Measurements from ENCODE around the gene RNF103.

RNF103 gene

DNA sequence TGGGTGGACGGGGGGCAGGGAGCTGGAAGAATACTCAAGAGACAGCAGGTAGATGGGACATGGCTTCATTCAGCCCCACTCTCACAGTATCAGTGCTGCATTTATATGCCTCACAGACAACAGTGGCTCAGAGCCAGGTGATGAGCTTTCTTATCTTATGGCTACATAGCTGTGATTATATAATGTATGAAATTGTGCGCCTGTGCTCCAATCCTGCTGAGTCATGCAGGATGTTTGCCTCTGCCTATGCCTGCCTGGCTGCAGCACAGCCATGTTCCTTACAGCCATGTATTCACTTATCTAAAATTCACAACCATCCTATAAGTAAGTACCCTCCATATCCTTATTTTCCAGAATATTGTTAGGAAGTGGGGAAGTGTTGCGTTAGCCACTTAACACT, 37.7 kb upstream of the RNF103 start:
- H3K27ac ChIP-seq, result no peak overlapping the region
- H3K36me3 ChIP-seq, result no peaks in the 10 kb centered on the region
- TF ChIP-seq CTCF (IDR thresholded peaks at IDR 0.05), result no peak
- H3K4me3 ChIP-seq (ENCODE audit: low read depth in 1 of 2, low read length in 1 of 2), result no peak overlapping the region
- no peaks in the 10 kb centered on the region for H3K27me3 ChIP-seq
- peaks cover 12% of the 10 kb centered on the region for H3K9me3 ChIP-seq
- no peaks in the 10 kb centered on the region for H3K4me1 ChIP-seq (ENCODE audit: control insufficient read depth in 1 of 2, insufficient read depth in 1 of 2, low read depth in 1 of 2, low read length in 1 of 2)

DNA sequence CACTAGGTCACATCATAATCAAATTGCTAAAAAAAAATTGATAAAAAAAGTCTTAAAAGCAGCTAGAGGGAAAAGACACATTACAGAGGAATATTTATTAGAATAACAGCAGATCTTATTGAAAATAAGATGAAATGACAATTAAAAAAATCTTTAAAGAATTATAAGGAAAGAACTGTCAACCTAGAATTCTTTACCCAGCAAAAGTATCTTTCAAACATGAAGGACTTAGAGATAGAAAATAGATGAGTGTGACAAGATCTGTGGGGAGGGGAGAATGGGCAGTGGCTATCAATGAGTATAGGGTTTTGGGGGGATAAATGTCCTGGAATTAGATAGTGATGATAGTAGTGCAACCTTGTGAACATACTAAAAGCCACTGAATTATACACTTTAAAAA, 26.5 kb upstream of the RNF103 start:
- Histone ChIP-seq H3K36me3 (no peaks in the 10 kb centered on the region), H3K9me3 (peaks cover 5% of the 10 kb centered on the region)
- TF ChIP-seq CTCF (IDR thresholded peaks at IDR 0.05), result no peak

GRCh38 chr2:86649119-86649947, 25.7 kb upstream of the RNF103 start:
- H3K4me1 ChIP-seq (ENCODE audit: control insufficient read depth in 1 of 2, insufficient read depth in 1 of 2, low read depth in 1 of 2, low read length in 1 of 2), result no peaks in the 10 kb centered on the region
- no peak overlapping the region for H3K4me3 ChIP-seq (ENCODE audit: low read depth in 1 of 2, low read length in 1 of 2)
- peaks cover 5% of the 10 kb centered on the region for H3K9me3 ChIP-seq
- no peaks in the 10 kb centered on the region for H3K27me3 ChIP-seq
- no peaks in the 10 kb centered on the region for H3K36me3 ChIP-seq
- TF ChIP-seq CTCF (IDR thresholded peaks at IDR 0.05), result no peak
- no peak overlapping the region for H3K27ac ChIP-seq

More for the DNA sequence above, 26.5 kb upstream of the RNF103 start:
- Histone ChIP-seq H3K27me3 (no peaks in the 10 kb centered on the region), H3K4me1 (ENCODE audit: control insufficient read depth in 1 of 2, insufficient read depth in 1 of 2, low read depth in 1 of 2, low read length in 1 of 2) (no peaks in the 10 kb centered on the region), H3K4me3 (ENCODE audit: low read depth in 1 of 2, low read length in 1 of 2) (no peak overlapping the region), H3K27ac (no peak overlapping the region)

DNA sequence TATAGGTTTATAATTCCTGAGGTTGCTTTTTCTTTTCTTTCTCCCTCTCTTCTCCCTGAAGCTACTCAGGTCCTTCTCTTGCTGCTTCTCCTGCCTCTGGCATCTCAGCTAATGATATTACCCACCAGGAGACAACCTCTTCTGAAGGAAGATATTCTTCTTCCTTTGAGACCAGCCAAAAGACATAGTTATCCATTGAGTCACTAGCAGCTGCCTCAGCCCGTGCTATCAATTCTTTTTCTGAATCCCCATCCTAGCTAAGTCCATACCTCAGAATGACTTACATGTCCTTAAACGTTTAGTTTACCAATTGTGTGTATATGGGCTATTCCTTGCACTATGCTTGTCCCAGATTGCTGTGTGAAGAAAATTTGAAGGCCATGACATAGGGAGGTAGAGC, 25.0 kb upstream of the RNF103 start:
- Histone ChIP-seq H3K4me3 (ENCODE audit: low read depth in 1 of 2, low read length in 1 of 2) (no peak overlapping the region), H3K27me3 (no peaks in the 10 kb centered on the region), H3K9me3 (peaks cover 5% of the 10 kb centered on the region), H3K4me1 (ENCODE audit: control insufficient read depth in 1 of 2, insufficient read depth in 1 of 2, low read depth in 1 of 2, low read length in 1 of 2) (no peaks in the 10 kb centered on the region), H3K27ac (no peak overlapping the region), H3K36me3 (no peaks in the 10 kb centered on the region)
- TF ChIP-seq CTCF (IDR thresholded peaks at IDR 0.05), result no peak

GRCh38 chr2:86646865-86647264, 23.2 kb upstream of the RNF103 start:
- Histone ChIP-seq H3K27me3 (no peaks in the 10 kb centered on the region), H3K27ac (no peak overlapping the region), H3K4me1 (ENCODE audit: control insufficient read depth in 1 of 2, insufficient read depth in 1 of 2, low read depth in 1 of 2, low read length in 1 of 2) (no peaks in the 10 kb centered on the region), H3K36me3 (no peaks in the 10 kb centered on the region), H3K9me3 (peaks cover 5% of the 10 kb centered on the region), H3K4me3 (ENCODE audit: low read depth in 1 of 2, low read length in 1 of 2) (no peak overlapping the region)
- TF ChIP-seq CTCF (IDR thresholded peaks at IDR 0.05), result no peak

All from neutrophil (primary cell).